Subcutaneous adipose tissue (tissue), 4 donors: Measurements from ENCODE around the gene FAM222A. TPM values are rescaled to one million over a fixed set of nuclear protein-coding genes. Genes with fewer than 3 reads are reported as not detected.

Source experiments
- CTCF ChIP-seq: fragments of 450-650 bp; IDR thresholded peaks from one replicate; pipeline ENCODE4 v1.5.1; 2016; ENCODE audit warnings: low read depth, mild to moderate bottlenecking, control low read depth, antibody characterized with exemption, moderate library complexity
- total RNA-seq, 4 donors: library from RNA; depleted of rRNA; stranded (reverse); fragments of >200 nt; gene quantifications; one replicate each; pipeline ENCODE4 v1.1.0, GENCODE V29; 2016

Gene FAM222A
- total RNA-seq, 4 donors from 2014 or later, result 0.49 to 0.75 TPM; not detected in 2

- TF ChIP-seq CTCF, result no peak
These were observed 9.8 kb downstream of the FAM222A start for GRCh38 chr12:109723311-109723881.

- no peak for TF ChIP-seq CTCF
These were observed 10.8 kb downstream of the FAM222A start for GRCh38 chr12:109724321-109724892.

- no peak for TF ChIP-seq CTCF
These were observed 11.9 kb downstream of the FAM222A start for GRCh38 chr12:109725321-109726105.

GRCh38 chr12:109726106-109726497, 12.5 kb downstream of the FAM222A start:
- TF ChIP-seq CTCF, result no peak

GRCh38 chr12:109726511-109727038, 12.9 kb downstream of the FAM222A start:
- no peak for TF ChIP-seq CTCF

GRCh38 chr12:109727039-109727723, 13.6 kb downstream of the FAM222A start:
- TF ChIP-seq CTCF, result no peak
